Esophagus mucosa (tissue), 1 donor: ENCODE results near the gene CDC6. TPM values are rescaled to one million over a fixed set of nuclear protein-coding genes. Genes with fewer than 3 reads are reported as not detected.
A peak's percentile ranks its signal among the peaks of the same experiment; 100 is the strongest.

ENCODE experiments used
- ATAC-seq: fragments of 200-7000 bp; cut with Tn5 transposase; one replicate; pipeline ENCODE4 v1.9.1; 2020
- total RNA-seq: library from RNA; stranded (reverse); gene quantifications from one replicate; pipeline ENCODE4 v1.2.4, GENCODE V29; 2023
- donor health status: DM: yes; HTN: yes; CAD: no.

Gene CDC6
- total RNA-seq, 1 donor from 2014 or later = 12.8 TPM

DNA sequence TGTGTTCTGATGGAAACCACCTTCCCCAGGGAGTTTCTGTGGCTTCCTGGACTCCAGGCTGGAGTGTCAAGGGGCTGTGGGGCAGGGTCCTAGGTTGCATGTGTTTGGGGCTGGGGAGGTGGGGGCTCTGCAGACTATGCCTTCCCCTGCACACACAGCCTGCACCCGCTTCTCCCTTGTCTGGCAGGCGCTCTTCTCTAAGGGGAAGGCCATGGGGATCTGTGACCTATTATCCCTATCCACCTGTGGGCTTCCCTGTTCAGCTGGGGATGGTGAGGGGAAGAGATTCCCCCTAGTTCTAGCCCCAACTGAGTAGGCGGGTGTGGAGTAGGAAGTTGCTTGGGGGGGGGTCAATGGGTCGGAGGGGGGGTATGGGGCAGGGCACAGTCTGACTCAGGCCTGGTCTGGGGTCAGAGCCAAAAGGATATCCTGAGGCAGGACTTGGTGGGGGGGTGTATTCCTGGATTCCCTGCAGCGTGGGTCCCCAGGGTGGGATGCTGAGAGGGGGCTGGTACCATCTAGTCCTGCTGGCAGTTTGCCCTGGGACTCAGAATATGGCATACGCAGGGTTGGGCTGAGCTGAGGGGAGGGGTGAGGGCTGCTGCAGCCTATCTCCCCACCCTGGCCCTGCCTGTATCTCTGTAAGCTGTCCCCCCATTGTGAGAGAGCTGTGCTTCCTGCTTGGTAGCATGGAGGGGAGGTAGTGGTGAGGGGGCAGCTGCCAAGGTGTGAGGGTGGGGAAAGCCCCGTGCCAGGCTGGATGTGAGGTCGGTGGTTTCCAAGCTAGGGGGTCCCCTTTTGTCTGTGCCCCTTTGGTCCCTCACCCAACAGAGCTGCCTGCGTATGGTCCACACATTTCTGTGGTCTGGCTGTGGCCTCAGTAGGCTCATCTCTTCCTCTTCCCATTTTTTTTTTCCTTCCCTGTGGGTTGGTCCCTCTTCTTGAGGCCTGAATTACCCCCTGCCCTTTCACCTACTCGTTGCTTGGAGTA lies 36.0 kb downstream of the CDC6 start:
- ATAC-seq = peak; percentile 28

DNA sequence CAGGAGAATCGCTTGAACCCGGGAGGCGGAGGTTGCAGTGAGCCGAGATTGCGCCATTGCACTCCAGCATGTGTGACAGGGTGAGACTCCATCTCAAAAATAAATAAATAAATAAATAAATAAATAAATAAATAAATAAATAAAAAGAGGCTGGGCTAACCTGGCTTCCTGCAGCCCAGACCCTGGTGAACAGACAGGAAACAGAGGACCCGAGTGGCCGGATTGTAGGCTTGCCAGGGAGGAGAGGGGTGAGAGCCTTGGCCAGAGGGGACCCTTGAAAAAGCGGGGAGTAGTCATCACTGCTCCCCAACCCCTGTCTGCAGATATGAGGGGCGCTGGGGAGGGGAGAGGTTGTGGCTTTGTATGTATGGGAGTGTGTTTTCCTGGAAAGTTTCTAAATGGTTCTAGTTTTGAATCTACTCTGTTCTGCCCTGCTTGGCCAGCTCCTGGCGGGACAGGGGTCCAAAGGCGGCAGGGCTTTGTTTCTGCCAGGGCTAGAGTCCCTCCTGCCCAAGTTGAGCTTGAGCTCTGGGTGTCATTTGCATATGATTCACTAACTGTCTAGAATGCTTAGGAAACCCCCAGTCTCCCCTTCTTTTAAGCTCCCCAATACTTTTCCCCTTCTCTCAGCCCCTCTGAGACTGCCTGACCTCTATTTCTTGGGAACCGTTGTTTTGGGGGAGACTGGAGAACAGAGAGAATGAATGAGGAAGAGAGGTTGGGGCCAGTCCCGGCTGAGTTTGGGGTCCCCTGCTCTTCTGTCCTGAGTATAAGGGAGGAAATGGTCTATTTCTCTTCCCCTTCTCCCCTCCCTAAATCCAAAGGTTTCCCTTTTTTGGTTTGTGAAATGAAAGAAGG lies 37.7 kb downstream of the CDC6 start:
- no peak for ATAC-seq

DNA sequence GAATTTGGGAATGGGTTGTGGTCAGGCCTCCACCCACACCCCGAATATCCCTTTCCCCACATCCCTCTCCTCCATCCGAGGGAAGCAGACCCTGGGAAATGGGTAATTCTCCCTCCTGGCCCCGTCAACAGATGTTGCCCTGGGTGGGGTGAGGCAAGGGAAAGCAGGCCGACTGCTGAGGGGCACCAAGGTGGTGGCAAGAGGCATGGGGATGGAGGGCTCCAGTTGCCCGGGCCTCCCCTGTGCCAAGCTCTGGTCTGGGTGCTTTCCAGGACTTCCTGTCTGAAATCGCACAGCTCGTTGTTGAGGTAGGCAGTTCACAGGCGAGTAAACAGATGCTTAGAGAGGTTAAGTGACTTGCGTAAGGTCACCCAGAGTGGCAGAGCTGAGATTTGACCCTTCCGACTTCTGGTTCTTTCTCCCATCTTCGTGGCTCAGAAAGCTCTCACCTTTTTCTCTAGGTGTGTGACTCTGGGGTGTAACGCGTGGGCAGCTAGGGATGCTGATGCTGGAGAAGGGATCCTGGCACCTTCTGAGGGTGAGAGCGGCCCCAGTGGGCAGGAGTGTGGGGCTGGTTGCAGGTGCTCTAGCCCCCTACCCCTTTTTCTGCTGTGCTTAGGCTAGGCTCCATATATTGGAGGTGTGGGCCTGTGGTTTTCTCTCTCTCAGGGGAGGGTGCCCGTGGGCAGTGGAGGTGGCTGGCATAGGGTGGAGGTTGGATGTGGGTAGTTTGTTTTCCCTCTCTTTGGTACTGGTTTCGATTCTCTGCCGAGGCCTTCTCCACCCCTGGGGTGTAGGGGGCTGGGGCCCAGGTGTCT lies 38.5 kb downstream of the CDC6 start:
- ATAC-seq = no peak

DNA sequence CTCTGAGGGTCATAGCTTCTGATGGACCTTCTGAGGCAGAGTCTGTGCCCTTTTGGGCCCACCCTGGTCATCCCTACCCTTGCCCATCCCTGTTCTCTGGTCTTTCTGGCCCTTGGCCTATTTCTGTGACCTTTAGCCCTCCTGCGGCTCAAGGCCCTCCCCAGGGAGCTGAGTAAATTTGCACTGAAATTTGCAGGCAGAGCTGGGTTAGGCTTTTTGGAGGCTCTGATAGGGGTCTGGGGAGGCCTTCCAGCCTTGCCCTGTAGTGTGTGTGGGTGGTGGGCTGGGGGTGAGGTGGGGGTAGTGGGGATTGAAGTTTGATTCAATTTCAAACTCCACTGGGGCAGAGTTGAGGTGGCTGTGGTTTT lies 39.1 kb downstream of the CDC6 start:
- no peak for ATAC-seq

DNA sequence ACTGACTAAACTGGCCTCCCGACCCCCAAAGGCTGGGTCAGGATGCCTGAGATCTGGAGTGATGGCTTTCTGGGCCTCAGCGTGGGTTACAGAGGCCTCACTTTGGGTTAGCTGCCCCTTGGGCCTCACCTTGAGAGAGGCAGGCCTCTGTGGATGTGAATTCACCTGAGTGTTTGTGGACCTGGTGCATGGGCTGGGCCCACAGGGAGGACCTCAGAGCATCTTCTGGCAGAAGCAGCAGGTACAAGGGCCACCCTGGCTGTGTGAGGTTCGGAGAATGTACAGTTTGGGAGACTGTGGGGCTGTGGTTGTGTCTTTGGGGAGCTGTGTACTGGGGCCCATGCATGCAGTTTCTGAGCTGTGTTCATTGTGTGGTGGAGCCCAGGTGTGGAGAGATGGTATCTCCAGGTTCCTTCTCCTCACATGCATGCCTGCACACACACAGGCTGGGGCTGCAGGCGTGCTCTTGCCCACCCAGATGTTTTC lies 39.6 kb downstream of the CDC6 start:
- ATAC-seq = no peak

DNA sequence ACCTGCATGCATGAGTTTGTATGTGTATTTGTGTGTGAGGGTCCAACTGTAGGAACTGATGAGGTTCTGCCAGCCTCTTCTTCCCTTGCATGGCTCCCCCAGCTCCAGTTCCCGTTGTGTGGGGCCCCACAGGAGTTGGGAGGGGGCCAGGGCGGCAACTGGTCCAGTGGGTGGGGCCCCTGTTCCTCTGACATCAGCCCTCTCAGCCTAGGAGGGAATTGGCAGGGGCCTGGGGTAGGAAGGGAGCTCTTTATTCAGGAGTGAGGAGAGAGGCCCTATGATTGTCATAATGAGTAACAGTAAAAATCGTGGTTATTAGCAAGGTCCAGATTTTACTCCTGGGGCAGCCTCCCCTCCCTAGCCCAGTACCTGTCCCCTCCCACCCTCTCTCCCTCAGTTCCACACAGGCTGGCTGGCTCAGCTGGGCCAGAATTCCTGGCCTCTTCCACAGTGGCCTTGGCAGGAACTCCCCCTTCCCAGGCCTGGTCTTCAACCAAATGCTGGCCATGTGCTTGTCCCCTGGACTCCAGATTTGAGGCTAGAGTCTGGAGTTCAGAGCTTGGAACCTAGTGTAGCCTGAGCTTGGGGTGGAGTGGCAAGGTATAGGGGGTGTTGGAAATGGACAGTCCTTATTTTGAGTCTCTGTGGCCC lies 40.2 kb downstream of the CDC6 start:
- no peak for ATAC-seq

DNA sequence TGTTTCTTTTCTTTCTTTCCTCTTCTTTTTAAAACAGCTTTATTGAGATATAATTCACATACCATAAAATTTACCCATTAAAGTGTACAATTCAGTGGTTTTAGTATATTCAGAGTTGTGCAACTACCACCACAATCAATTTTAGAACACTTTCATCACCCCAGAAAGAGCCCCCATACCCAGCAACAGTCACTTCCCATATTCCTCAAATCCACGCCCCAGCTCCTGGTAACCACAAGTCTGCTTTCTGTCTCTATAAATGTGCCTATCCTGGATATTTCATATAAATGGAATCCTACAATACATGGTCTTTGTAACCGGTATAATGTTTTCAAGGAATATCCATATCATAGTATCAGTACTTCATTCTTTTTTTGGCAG lies 40.7 kb downstream of the CDC6 start:
- no peak for ATAC-seq

DNA sequence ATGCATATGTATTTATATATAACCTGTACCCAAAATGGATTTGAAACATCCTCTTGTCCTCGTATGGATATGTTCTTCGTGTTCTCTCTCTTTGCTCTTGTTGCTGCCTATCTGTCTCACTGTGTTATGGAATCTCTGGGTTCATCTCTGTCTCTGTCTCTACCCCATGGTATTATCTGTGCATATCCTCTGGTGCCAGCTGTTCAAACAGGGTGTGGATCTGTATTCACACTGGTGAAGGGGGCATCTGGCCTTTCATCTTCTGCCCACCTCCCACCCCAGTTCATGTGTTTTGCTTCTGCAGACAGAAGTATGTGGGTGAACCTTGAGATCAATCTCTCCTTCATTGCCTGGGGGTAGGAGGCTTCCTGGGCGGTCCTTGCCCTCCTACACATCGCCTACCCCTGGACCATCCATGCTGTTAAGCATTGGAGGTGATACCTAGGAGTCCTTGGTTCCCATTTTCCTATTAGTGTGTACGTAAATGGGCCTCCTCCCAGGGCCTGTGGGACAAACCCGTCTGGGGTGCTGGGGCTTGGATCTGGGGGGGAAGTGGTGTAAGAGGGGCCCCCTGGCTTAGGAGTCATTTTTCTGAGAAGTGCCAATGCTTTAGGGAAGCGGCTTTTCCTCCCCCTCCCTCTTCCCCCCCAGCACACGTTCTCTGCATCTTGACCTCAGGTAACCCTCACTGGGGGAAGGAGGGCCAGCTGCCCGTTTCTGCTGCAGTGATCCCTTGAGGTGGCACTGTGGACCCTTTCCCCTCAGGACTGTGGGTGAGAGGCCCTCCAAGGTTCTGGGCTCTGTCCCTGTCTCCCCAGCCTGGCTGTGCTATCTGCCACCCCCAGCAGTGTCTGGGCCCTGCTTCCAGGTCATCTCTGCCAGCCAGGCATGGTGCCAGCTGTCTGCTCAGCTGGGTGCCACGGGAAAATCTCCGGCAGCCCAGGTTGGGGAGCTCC lies 42.4 kb downstream of the CDC6 start:
- ATAC-seq = no peak

DNA sequence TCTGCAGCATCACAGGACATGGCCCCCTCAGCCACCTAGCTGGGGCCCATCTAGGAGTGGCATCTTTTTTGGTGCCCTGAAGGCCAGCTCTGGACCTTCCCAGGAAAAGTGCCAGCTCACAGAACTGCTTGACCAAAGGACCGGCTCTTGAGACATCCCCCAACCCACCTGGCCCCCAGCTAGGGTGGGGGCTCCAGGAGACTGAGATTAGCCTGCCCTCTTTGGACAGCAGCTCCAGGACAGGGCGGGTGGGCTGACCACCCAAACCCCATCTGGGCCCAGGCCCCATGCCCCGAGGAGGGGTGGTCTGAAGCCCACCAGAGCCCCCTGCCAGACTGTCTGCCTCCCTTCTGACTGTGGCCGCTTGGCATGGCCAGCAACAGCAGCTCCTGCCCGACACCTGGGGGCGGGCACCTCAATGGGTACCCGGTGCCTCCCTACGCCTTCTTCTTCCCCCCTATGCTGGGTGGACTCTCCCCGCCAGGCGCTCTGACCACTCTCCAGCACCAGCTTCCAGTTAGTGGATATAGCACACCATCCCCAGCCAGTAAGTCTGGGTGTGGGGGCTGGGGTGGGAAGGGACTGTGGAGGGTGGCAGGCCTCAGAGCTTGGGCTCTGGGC lies 43.3 kb downstream of the CDC6 start:
- no peak for ATAC-seq

DNA sequence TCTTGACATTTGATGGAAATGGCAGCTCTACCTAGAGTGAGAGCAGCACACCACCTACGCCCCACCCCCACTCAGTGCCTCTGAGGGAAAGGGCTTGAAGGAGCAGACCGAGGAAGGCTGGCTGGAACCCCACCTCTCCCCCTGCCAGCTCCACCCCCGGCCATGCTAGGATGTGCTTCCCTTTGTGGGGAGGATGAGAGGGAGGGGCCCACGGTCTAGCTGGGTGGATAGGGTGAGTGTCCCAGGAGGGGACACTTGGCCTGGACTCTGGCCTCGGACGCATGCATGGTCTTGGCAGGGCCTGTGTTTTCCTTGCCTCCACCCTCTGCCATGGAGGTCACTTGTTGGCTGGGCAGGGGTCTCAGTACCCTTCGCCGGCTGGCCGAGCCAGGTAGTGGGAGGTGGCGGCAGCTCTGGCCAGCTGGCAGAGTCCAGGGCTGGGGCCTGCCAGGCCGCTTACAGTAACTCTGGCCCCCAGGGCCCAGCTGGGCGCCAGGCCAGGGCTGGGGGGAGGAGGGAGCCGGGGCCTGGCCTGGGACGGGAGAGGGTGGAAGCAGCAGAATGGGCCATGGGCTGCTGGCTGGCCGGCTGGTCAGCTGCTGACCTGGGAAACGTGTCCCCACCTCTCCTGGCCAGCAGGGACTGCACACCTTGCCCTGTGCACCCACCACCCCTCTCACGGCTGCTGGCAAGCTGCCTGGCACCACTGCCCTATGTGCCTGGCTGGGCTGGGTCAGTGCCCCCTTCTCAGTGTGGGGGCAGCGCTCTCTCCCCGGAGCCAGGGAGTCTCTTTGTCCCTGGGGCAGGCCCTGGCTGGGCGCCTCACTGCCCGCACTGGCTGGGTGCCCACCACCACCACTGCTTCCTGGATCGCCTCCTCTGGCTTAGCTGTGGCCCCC lies 44.3 kb downstream of the CDC6 start:
- ATAC-seq = peak; percentile 47

DNA sequence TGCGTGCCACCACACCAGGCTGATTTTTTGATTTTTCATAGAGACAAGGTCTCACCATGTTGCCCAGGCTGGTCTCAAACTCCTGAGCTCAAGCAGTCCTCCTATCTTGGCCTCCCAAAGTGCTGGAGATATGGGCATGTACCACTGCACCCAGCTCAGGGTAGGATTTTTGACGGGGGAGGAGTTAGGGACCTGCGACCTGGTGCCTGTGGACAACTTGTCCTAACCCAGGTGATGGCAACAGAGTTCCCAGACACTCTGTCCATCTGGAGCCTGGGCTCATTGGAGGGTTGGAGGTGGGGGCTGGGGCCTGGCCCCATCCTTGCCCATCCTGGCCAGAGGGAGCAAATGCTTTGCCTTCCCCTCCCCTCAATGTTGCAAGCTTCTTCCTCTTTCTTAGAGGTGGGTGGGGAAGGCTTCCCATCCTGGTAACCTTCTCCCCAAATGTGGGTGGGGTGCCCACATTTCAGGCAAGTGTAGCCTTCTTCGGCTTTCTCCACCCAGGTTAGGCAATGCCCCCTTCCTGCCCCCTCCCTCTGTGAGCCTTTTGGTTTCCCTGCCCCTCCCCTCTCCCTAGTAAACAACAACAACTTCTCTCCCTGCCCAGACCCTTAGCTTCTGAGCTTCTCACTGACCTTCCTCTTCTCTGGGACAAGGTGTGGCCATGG lies 46.2 kb downstream of the CDC6 start:
- ATAC-seq = no peak

DNA sequence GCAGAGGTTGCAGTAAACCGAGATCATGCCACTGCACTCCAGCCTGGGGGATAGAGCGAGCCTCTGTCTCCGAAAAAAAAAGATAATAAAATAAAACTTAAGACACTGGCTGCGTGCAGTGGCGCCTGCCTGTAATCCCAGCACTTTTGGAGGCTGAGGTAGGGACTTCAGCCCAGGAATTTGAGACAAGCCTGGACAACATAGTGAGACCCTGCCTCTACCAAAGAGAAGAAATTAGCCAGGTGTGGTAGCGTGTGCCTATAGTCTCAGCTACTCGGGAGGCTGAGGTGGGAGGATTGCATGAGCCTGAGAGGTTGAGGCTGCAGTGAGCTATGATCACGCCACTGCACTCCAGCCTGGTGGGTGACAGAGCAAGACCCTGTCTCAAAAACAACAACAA lies 47.9 kb downstream of the CDC6 start:
- ATAC-seq = no peak

DNA sequence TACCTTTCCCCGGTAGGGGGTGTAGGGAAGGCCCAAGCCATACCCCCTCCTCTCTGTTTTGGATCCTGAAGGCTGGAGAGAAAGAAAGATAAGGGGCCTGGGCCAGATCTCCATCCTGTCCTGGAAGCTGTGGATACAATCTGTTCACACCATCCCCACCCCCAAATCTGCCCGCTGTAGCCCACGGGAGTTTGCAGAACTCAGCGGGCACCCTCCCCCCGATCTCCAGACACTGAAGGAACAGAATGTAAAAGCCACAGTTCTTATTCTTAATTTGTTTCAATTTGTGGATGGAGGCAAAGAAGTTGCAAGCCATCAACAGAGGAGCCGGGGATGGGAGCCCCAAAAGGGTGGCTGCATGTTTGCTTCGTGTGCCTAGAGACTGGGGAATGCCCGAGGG lies 49.7 kb downstream of the CDC6 start:
- ATAC-seq = no peak

DNA sequence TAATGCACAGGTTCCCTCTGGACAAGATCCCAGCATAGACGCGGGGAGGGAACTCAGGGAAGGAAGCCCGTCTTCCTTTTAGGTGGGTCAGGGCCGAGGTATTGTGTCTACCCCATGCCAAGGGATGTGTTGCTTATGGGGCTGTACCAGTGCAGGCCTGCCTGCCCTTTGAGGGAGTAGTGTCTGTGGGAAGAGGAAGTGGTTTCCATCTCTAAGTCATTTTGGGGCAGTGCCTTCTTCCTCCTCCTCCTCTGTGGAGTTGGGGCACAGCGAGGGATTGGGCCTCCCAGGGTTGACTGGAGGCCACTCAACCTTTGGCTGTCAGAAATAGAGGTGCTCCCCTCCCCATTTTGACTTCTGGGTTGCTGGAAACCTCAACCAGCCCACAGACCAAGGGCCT lies 50.4 kb downstream of the CDC6 start:
- ATAC-seq = no peak

DNA sequence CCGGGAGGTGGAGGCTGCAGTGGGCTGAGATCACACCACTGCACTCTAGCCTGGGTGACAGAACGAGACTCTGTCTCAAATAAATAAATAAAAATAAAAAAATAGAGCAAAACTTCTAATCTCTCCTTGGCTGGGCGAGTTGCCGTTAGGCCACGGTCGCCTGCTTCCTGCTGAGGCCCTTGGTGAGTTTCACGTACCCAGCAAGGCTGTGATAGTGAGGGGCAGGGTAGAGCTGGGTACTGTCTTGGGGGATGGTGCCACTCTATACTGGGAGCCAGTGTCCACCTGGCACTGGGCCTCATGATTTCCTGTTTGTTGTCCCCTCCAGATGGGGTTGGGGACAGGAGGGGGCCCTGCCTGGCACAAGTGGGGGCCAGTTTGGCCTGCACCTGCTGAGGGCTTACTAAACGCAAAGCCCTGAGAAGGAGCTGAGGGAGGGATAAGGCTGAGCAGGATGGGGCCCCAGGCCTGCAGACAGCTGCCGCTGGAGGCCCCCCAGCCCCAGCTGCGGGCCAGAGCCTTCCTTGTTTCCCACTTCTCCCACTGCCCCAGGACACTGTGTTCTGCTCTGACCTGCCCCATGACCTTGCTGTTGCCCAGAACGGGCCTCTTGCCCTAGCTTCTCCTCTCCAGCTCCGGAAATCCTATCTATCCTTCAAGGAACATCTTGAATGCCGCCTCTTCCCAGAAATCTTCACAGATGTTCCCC lies 51.4 kb downstream of the CDC6 start:
- ATAC-seq = no peak

DNA sequence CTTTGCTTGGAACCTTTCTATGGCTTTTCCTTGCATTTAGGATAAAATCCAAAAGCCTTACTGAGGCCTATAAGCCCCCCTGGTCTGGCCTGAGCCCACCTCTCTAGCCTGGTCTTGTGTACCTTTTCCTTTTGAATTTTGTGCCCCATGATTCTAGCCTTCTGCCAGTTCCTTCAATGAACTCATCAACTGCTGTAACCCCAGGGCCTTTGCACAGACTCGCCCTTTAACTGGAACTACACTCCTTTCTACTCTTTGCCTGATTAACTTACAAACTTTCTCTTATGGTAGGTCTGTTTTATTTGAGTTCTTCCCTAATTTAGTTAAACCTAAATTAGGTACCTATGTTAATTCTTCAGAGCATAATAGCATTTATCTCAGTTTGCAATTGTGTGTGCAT lies 52.6 kb downstream of the CDC6 start:
- ATAC-seq = no peak

DNA sequence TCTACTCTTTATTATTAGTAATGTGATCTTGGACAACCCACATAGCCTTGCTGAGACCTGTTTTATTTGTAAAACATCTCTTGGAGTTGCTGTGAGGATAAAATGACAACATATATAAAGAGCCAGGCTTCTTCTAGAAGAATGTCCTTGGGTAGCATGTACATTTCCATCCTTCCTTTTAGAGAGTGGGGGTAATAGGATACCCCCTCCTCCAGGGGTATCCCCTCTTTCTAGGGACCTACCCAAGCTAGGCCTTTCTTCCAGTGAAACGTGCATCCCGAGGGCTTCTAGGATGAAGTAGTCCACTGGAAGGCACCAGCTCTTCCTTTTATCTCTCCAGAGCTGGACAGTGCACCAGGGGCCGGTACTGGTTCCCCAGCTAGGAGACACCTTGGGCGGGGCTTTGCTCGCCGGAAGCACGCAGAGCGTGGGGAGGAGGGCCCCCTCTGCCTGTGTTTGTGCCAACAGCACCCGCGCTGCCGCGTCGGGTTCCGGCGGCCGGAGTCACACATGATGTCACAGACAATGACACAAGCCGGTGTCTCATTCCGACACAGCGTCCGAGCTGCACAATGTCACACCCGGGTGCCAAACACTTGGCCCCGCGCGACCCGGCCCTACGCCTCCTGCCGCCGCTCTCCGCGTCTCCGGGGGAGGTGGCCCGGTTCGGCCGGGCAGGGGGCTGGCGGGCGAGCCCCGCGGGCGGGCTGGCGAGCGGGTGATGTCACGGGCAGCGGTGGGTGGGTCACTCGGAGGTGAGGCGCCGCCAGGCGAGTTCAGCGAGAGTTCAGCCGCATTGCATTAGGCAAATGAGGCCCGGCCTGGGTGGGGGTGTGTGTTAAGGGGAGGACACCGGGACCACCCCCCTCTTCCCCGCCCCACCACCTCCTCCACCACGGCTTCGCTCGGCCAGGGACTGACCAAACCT lies 53.5 kb downstream of the CDC6 start:
- peak; percentile 71 for ATAC-seq
